GM21447 (cell line): ENCODE results near the gene FBXO46.

Experiments
- ATAC-seq: cut with Tn5 transposase; IDR thresholded peaks from one replicate; pipeline ENCODE4 v1.9.1; 2021; ENCODE audit not compliant: unreplicated experiment

The FBXO46 gene

GRCh38 chr19:45730368-45731288 lies at the start of gene FBXO46:
Gene FBXO46 (minus strand): TSS chr19:45730896. CDS start chr19:45713495, 17,401 bp downstream.
- ATAC-seq: peak; percentile 92

GRCh38 chr19:45780146-45780447 lies 49.4 kb upstream of the FBXO46 start:
- ATAC-seq: no peak

GRCh38 chr19:45779231-45780145 lies 48.8 kb upstream of the FBXO46 start:
- ATAC-seq: peak; percentile 85

GRCh38 chr19:45778010-45778661 lies 47.4 kb upstream of the FBXO46 start:
- no peak for ATAC-seq

GRCh38 chr19:45777395-45777961 lies 46.8 kb upstream of the FBXO46 start:
- no peak for ATAC-seq

- ATAC-seq: no peak
These were observed 44.1 kb upstream of the FBXO46 start for GRCh38 chr19:45774765-45775164.

- ATAC-seq: no peak
These were observed 42.7 kb upstream of the FBXO46 start for GRCh38 chr19:45773384-45773783.

- ATAC-seq: no peak
These were observed 42.2 kb upstream of the FBXO46 start for GRCh38 chr19:45772912-45773311.

GRCh38 chr19:45772130-45772840 lies 41.6 kb upstream of the FBXO46 start:
- ATAC-seq: no peak

- ATAC-seq: no peak
These were observed 40.7 kb upstream of the FBXO46 start for GRCh38 chr19:45771311-45771933.

GRCh38 chr19:45770192-45771101 lies 39.8 kb upstream of the FBXO46 start:
- peak; percentile 53 for ATAC-seq

GRCh38 chr19:45769821-45770191 lies 39.1 kb upstream of the FBXO46 start:
- no peak for ATAC-seq

- peak; percentile 43 for ATAC-seq
These were observed 38.5 kb upstream of the FBXO46 start, which contains the start of gene SIX5 for GRCh38 chr19:45768984-45769782. Gene SIX5 (minus strand): TSS chr19:45769252. CDS start chr19:45768844, 408 bp downstream.

- ATAC-seq: no peak
These were observed 37.9 kb upstream of the FBXO46 start for GRCh38 chr19:45768655-45768983.

GRCh38 chr19:45767881-45768654 lies 37.4 kb upstream of the FBXO46 start:
- ATAC-seq: no peak

- ATAC-seq: no peak
These were observed 36.7 kb upstream of the FBXO46 start for GRCh38 chr19:45767410-45767880.

GRCh38 chr19:45766869-45767346 lies 36.2 kb upstream of the FBXO46 start:
- ATAC-seq: no peak
